Measurements from ENCODE around the gene DCTN2.
"Not testable (repeated sequence)": the region's sequence is repeated elsewhere in the genome, so short reads cannot be mapped to it uniquely, and the experiment has no call there.

Gene DCTN2

GRCh38 chr12:57546438-57547287 lies at the start of gene DCTN2:
Gene DCTN2, minus strand, starts transcription at chr12:57547192. Its CDS starts 129 bp downstream, at chr12:57547063.
- DNase-seq (ENCODE audit: low read depth, low spot score), result peak; percentile 94

GRCh38 chr12:57593187-57593586 lies 46.2 kb upstream of the DCTN2 start:
- no peak for DNase-seq (ENCODE audit: low read depth, low spot score)

GRCh38 chr12:57592551-57593165 lies 45.7 kb upstream of the DCTN2 start:
- DNase-seq (ENCODE audit: low read depth, low spot score), result no peak

GRCh38 chr12:57591782-57592325 lies 44.9 kb upstream of the DCTN2 start:
- no peak for DNase-seq (ENCODE audit: low read depth, low spot score)

- no peak for DNase-seq (ENCODE audit: low read depth, low spot score)
These were observed 44.1 kb upstream of the DCTN2 start, which contains the start of gene PIP4K2C for GRCh38 chr12:57590864-57591781. Gene PIP4K2C, plus strand, starts transcription at chr12:57591192. Its CDS starts 98 bp downstream, at chr12:57591290.

GRCh38 chr12:57590479-57590863 lies 43.5 kb upstream of the DCTN2 start:
- no peak for DNase-seq (ENCODE audit: low read depth, low spot score)

- not testable (repeated sequence) for DNase-seq (ENCODE audit: low read depth, low spot score)
These were observed 42.1 kb upstream of the DCTN2 start for GRCh38 chr12:57588951-57589610.

- no peak for DNase-seq (ENCODE audit: low read depth, low spot score)
These were observed 39.9 kb upstream of the DCTN2 start for GRCh38 chr12:57586832-57587429.

GRCh38 chr12:57586128-57586527 lies 39.1 kb upstream of the DCTN2 start:
- no peak for DNase-seq (ENCODE audit: low read depth, low spot score)

- DNase-seq (ENCODE audit: low read depth, low spot score), result no peak
These were observed 38.2 kb upstream of the DCTN2 start for GRCh38 chr12:57585156-57585555.

- DNase-seq (ENCODE audit: low read depth, low spot score), result no peak
These were observed 37.7 kb upstream of the DCTN2 start for GRCh38 chr12:57584690-57585089.

- DNase-seq (ENCODE audit: low read depth, low spot score), result no peak
These were observed 37.1 kb upstream of the DCTN2 start for GRCh38 chr12:57584050-57584449.

GRCh38 chr12:57583008-57583831 lies 36.2 kb upstream of the DCTN2 start:
- DNase-seq (ENCODE audit: low read depth, low spot score), result peak; percentile 67

GRCh38 chr12:57582440-57582839 lies 35.4 kb upstream of the DCTN2 start:
- no peak for DNase-seq (ENCODE audit: low read depth, low spot score)

GRCh38 chr12:57581802-57582201 lies 34.8 kb upstream of the DCTN2 start:
- no peak for DNase-seq (ENCODE audit: low read depth, low spot score)

GRCh38 chr12:57580466-57580795 lies 33.4 kb upstream of the DCTN2 start:
- DNase-seq (ENCODE audit: low read depth, low spot score), result no peak

GRCh38 chr12:57579677-57580465 lies 32.9 kb upstream of the DCTN2 start:
- no peak for DNase-seq (ENCODE audit: low read depth, low spot score)

GRCh38 chr12:57579011-57579410 lies 32.0 kb upstream of the DCTN2 start:
- no peak for DNase-seq (ENCODE audit: low read depth, low spot score)

Data from iPS DF 19.7 (cell line).